Measurements from ENCODE around the gene AP1G2. TPM values are rescaled to one million over a fixed set of nuclear protein-coding genes. Genes with fewer than 3 reads are reported as not detected.

The AP1G2 gene
- total RNA-seq, 1 donor from 2014 or later, result 65.4 TPM

- H3K27ac Mint-ChIP-seq, result peak overlapping the region; percentile 7
- H3K4me1 Mint-ChIP-seq, result peaks cover 8% of the 10 kb centered on the region
- H3K36me3 Mint-ChIP-seq, result peaks cover 25% of the 10 kb centered on the region
- TF ChIP-seq CTCF (IDR thresholded peaks at IDR 0.05), result no peak
- no peak for TF ChIP-seq EZH2phosphoT487 (IDR thresholded peaks at IDR 0.05)
- no peak for TF ChIP-seq EZH2 (IDR thresholded peaks at IDR 0.05)
- Histone ChIP-seq H3K4me3 (no peak overlapping the region), H3K27me3 (no peaks in the 10 kb centered on the region), H3K4me2 (no peak overlapping the region), H4K20me1 (ENCODE audit: low read depth) (no peaks in the 10 kb centered on the region), H3K9ac (no peak overlapping the region), H3K36me3 (no peaks in the 10 kb centered on the region), H3K79me2 (ENCODE audit: low read depth) (no peaks in the 10 kb centered on the region), H2AFZ (replicated peaks) (no peak overlapping the region), H3F3A (ENCODE audit: low read depth) (no peaks in the 10 kb centered on the region), H3K4me1 (peaks cover 4% of the 10 kb centered on the region), H3K9me3 (ENCODE audit: low read depth) (no peaks in the 10 kb centered on the region), H3K27ac (no peak overlapping the region)
- no peaks in the 10 kb centered on the region for H3K9me3 Mint-ChIP-seq
- H3K27me3 Mint-ChIP-seq (ENCODE audit: insufficient read depth, low read depth), result peaks cover 12% of the 10 kb centered on the region
- H3K4me3 Mint-ChIP-seq, result no peak overlapping the region
- no peak for DNase-seq (ENCODE audit: low spot score)
These were observed 38.6 kb downstream of the AP1G2 start for GRCh38 chr14:23529016-23529415.

- Mint-ChIP-seq H3K36me3 (peaks cover 25% of the 10 kb centered on the region), H3K4me3 (no peak overlapping the region), H3K27me3 (ENCODE audit: insufficient read depth, low read depth) (peaks cover 12% of the 10 kb centered on the region), H3K27ac (peak overlapping the region; percentile 42), H3K9me3 (no peaks in the 10 kb centered on the region), H3K4me1 (peaks cover 8% of the 10 kb centered on the region)
- Histone ChIP-seq H2AFZ (replicated peaks) (no peak overlapping the region), H3K27me3 (no peaks in the 10 kb centered on the region), H3F3A (ENCODE audit: low read depth) (no peaks in the 10 kb centered on the region), H3K4me1 (peaks cover 4% of the 10 kb centered on the region), H3K27ac (no peak overlapping the region), H3K9me3 (ENCODE audit: low read depth) (no peaks in the 10 kb centered on the region), H3K9ac (no peak overlapping the region), H3K4me3 (no peak overlapping the region), H3K4me2 (no peak overlapping the region), H3K36me3 (no peaks in the 10 kb centered on the region), H3K79me2 (ENCODE audit: low read depth) (no peaks in the 10 kb centered on the region), H4K20me1 (ENCODE audit: low read depth) (no peaks in the 10 kb centered on the region)
- TF ChIP-seq EZH2phosphoT487 (IDR thresholded peaks at IDR 0.05) (no peak), CTCF (IDR thresholded peaks at IDR 0.05) (peak; percentile 40)
- peak; percentile 28 for DNase-seq (ENCODE audit: low spot score)
These were observed 39.0 kb downstream of the AP1G2 start for GRCh38 chr14:23528555-23528954.

GRCh38 chr14:23525611-23526010, 42.0 kb downstream of the AP1G2 start:
- no peaks in the 10 kb centered on the region for H3F3A ChIP-seq (ENCODE audit: low read depth)
- H2AFZ ChIP-seq (replicated peaks), result no peak overlapping the region
- peaks cover 19% of the 10 kb centered on the region for H3K36me3 Mint-ChIP-seq
- H3K36me3 ChIP-seq, result no peaks in the 10 kb centered on the region
- H3K79me2 ChIP-seq (ENCODE audit: low read depth), result no peaks in the 10 kb centered on the region
- no peak overlapping the region for H3K4me2 ChIP-seq
- no peaks in the 10 kb centered on the region for H4K20me1 ChIP-seq (ENCODE audit: low read depth)
- H3K9ac ChIP-seq, result no peak overlapping the region
- no peak for DNase-seq (ENCODE audit: low spot score)
- H3K9me3 ChIP-seq (ENCODE audit: low read depth), result no peaks in the 10 kb centered on the region
- TF ChIP-seq CTCF (IDR thresholded peaks at IDR 0.05) (no peak), EZH2 (IDR thresholded peaks at IDR 0.05) (no peak), EZH2phosphoT487 (IDR thresholded peaks at IDR 0.05) (no peak)
- H3K4me3 Mint-ChIP-seq, result no peak overlapping the region
- peaks cover 8% of the 10 kb centered on the region for H3K4me1 Mint-ChIP-seq
- no peaks in the 10 kb centered on the region for H3K9me3 Mint-ChIP-seq
- peaks cover 17% of the 10 kb centered on the region for H3K27me3 Mint-ChIP-seq (ENCODE audit: insufficient read depth, low read depth)
- H3K4me3 ChIP-seq, result no peak overlapping the region
- peaks cover 4% of the 10 kb centered on the region for H3K4me1 ChIP-seq
- no peak overlapping the region for H3K27ac ChIP-seq
- H3K27ac Mint-ChIP-seq, result no peak overlapping the region
- H3K27me3 ChIP-seq, result no peaks in the 10 kb centered on the region
